WTC11 (cell line): ENCODE measurements around the gene GSX1.

ENCODE experiments used
- NFE2L1 ChIP-seq: sonication (generic); formaldehyde crosslinking; IDR thresholded peaks from 2 replicates; pipeline ENCODE4 v1.8.1; 2023; ENCODE audit warnings: missing genetic modification reagents
- ZNF423 ChIP-seq: fragments of 250-450 bp; sonication (Bioruptor Pico); IDR thresholded peaks from 2 replicates; pipeline ENCODE4 v2.1.2; 2022; ENCODE audit warnings: mild to moderate bottlenecking, moderate library complexity
- TF ChIP-seq, protein P1 (sequence below): fragments of 200-600 bp; IDR thresholded peaks from 2 replicates; pipeline ENCODE4 v1.8.0; 2022; ENCODE audit warnings: antibody characterized with exemption

GRCh38 chr13:27795718-27796019 is 3.4 kb downstream of the GSX1 start:
- TF ChIP-seq ZNF423 (CRISPR knock-in tag) (no peak), NFE2L1 (no peak)
- TF ChIP-seq, protein P1, sequence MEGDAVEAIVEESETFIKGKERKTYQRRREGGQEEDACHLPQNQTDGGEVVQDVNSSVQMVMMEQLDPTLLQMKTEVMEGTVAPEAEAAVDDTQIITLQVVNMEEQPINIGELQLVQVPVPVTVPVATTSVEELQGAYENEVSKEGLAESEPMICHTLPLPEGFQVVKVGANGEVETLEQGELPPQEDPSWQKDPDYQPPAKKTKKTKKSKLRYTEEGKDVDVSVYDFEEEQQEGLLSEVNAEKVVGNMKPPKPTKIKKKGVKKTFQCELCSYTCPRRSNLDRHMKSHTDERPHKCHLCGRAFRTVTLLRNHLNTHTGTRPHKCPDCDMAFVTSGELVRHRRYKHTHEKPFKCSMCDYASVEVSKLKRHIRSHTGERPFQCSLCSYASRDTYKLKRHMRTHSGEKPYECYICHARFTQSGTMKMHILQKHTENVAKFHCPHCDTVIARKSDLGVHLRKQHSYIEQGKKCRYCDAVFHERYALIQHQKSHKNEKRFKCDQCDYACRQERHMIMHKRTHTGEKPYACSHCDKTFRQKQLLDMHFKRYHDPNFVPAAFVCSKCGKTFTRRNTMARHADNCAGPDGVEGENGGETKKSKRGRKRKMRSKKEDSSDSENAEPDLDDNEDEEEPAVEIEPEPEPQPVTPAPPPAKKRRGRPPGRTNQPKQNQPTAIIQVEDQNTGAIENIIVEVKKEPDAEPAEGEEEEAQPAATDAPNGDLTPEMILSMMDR, result no peak
